Right lobe of liver (tissue), 6 donors: Measurements from ENCODE around the gene ZDHHC1. TPM values are rescaled to one million over a fixed set of nuclear protein-coding genes. Genes with fewer than 3 reads are reported as not detected.

Experiments used
- ATAC-seq, 4 donors: fragments of 200-7000 bp; cut with Tn5 transposase; one replicate each; pipeline ENCODE4 v1.9.1; 2020; ENCODE audit warnings: mild to moderate bottlenecking in 4 of 4, moderate library complexity in 4 of 4
- DNase-seq, 3 donors: peaks; one replicate each; pipeline ENCODE4 v3.0.0-alpha.2; 2020
- H3K27ac ChIP-seq, 3 donors: fragments of 200-600 bp; one replicate each; pipeline ENCODE4 v1.8.0; 2022
- H3K27me3 ChIP-seq, 2 donors: fragments of 200-600 bp; one replicate each; pipeline ENCODE4 v1.8.0; 2022
- H3K36me3 ChIP-seq, 4 donors: fragments of 200-600 bp; sonication (generic) in 1 of 4; one replicate each; pipeline versions ENCODE4 v1.5.1 to v1.8.0; 2017 to 2022; ENCODE audit warnings: control low read depth in 1 of 4
- H3K4me1 ChIP-seq, 4 donors: fragments of 200-600 bp; sonication (generic) in 1 of 4; one replicate each; pipeline versions ENCODE4 v1.5.1 to v1.8.0; 2017 to 2022; ENCODE audit warnings: control low read depth in 1 of 4
- H3K4me3 ChIP-seq, 3 donors: fragments of 200-600 bp; one replicate each; pipeline ENCODE4 v1.8.0; 2022
- H3K9me3 ChIP-seq, 4 donors: fragments of 200-600 bp; sonication (generic) in 1 of 4; one replicate each; pipeline versions ENCODE4 v1.5.1 to v1.8.0; 2017 to 2022; ENCODE audit warnings: control low read depth in 1 of 4
- POLR2A ChIP-seq: fragments of 450-650 bp; IDR thresholded peaks from one replicate; pipeline ENCODE4 v1.6.1; 2017; ENCODE audit warnings: antibody characterized with exemption, mild to moderate bottlenecking
- WGBS: methylation state at CpG from one replicate; pipeline ENCODE4 v1.1.6; 2018; ENCODE audit warnings: low coverage, low lambda C conversion rate; ENCODE audit not compliant: insufficient coverage; ENCODE audit errors: missing lambda C conversion rate; 5-methylcytosine and 5-hydroxymethylcytosine counted together
- intact Hi-C, 2 donors: fragments of 100-400 bp; cut with DNase I; formaldehyde crosslinking; loops; one replicate each; pipeline versions ENCODE4 v1.11.2 to v1.14.1; 2022
- total RNA-seq, 6 experiments: library from RNA; depleted of rRNA in 2 of 6; stranded (reverse); fragments of >200 nt in 2 of 6; fragmentation: NEBNext Ultra II Directional in 3 of 6; extraction: Animal tissue kit (Norgen Biotek cat#: 25700) in 3 of 6; gene quantifications; one replicate each; pipeline versions ENCODE4 v1.1.0 to v1.2.4, GENCODE V29; 2016 to 2023
- TF ChIP-seq, protein P1 (sequence below), 4 donors: fragments of 200-600 bp in 3 of 4; fragments of 450-650 bp in 1 of 4; IDR thresholded peaks; one replicate each; pipeline versions ENCODE4 v1.5.1 to v1.8.0; 2016 to 2022; ENCODE audit warnings: antibody characterized with exemption in 4 of 4, mild to moderate bottlenecking in 2 of 4
- donor health status: DM: no; HTN: yes; CAD: no.
- donor health status: DM: no; HTN: no; CAD: no.
- donor health status: DM: no; HTN: no; CAD: no.
- donor health status: DM: no; HTN: yes; CAD: no.
- donor health status: DM: no; HTN: yes; CAD: no.

ZDHHC1 gene
- total RNA-seq, 6 experiments from 2014 or later: 1.2 to 4.0 (median 1.8) TPM

DNA sequence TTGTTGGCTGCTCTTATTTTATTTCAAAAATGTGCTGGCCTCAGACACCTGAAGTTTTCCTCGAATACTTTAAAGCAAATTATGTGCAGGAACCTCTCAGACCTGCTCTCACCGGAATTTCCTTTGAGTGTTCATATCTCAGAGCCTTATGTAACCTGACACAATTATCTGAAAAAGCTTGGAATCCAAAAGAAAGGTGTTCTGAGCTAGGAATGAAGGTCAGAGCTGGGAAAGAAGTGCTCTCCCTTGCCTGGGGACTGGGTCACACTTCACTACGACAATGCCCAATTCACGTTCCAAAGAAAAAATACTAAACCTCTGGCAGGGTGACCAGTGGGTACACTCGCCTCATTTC lies 8.0 kb upstream of the ZDHHC1 start:
- no peaks in the 10 kb centered on the region for H3K9me3 ChIP-seq
- no peak for DNase-seq
- intact Hi-C loops: loop anchor here in 1 of 2 donors (10.0 kb wide), 1 partner anchor 61 kb away; the partner anchor contains the start of genes AGRP and ATP6V0D1
- no peak overlapping the region for H3K27ac ChIP-seq
- ATAC-seq: no peak
- no peaks in the 10 kb centered on the region for H3K36me3 ChIP-seq
- 25% methylated on average over 4 of the region's 5 CpGs for WGBS
- H3K4me1 ChIP-seq: peaks cover 0 to 10% (median 1%) of the 10 kb centered on the region in 4 donors
- no peak for TF ChIP-seq POLR2A
- TF ChIP-seq, protein P1, sequence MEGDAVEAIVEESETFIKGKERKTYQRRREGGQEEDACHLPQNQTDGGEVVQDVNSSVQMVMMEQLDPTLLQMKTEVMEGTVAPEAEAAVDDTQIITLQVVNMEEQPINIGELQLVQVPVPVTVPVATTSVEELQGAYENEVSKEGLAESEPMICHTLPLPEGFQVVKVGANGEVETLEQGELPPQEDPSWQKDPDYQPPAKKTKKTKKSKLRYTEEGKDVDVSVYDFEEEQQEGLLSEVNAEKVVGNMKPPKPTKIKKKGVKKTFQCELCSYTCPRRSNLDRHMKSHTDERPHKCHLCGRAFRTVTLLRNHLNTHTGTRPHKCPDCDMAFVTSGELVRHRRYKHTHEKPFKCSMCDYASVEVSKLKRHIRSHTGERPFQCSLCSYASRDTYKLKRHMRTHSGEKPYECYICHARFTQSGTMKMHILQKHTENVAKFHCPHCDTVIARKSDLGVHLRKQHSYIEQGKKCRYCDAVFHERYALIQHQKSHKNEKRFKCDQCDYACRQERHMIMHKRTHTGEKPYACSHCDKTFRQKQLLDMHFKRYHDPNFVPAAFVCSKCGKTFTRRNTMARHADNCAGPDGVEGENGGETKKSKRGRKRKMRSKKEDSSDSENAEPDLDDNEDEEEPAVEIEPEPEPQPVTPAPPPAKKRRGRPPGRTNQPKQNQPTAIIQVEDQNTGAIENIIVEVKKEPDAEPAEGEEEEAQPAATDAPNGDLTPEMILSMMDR (IDR thresholded peaks at IDR 0.05): no peak
- no peak overlapping the region for H3K4me3 ChIP-seq
- H3K27me3 ChIP-seq: no peaks in the 10 kb centered on the region

DNA sequence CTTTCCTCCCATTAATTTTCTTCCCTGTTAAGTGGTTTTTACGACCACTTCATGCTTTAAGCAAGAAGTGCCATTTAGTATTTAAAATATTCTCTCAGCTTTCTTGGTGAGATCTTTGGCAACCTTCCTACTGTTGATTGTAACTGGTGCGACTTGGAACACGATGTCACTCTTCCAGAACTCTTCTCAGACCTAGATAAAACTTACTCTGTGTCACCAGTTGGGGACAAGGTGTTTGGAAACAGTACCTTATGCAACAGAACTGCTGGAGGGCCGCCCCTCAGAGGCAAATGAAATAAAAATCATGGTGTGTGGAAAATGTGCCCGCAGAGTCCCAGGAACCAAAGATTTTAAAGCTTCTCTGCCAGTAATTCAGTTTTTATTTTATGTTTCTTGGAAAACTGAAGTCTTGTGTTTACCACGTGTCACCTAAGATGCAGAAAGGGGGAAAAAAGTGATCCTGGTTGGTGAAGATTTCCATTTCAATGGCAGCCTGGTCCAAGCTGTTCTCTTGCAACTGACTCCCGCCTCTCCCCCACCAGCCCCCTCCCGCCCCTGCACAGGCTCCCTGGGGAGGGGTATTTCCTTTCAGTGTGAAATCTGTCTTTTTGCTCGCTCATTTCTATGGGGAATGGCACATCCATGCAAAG lies 7.5 kb upstream of the ZDHHC1 start:
- 30% methylated on average over 9 of the region's 9 CpGs for WGBS
- no peak overlapping the region for H3K27ac ChIP-seq

DNA sequence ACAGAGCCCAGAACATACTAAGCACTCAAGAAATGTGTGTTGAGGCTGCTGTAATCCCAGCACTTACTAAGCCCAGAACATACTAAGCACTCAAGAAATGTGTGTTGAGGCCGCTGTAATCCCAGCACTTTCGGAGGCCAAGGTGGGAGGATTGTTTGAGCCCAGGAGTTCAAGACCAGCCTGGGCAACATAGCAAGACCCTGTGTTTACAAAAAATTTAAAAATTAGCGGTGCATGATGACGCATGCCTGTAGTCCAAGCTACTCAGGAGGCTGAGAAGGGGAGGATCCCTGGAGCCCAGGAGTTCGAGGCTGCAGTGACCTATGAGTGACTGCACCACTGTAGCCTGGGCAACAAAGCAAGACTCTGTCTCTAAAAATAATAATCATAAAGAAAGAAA lies 6.7 kb upstream of the ZDHHC1 start:
- no peak for TF ChIP-seq POLR2A
- TF ChIP-seq, protein P1 (IDR thresholded peaks at IDR 0.05): no peak
- Histone ChIP-seq H3K4me3 (no peak overlapping the region), H3K36me3 (no peaks in the 10 kb centered on the region), H3K27me3 (no peaks in the 10 kb centered on the region), H3K4me1 (no peaks in the 10 kb centered on the region), H3K9me3 (no peaks in the 10 kb centered on the region), H3K27ac (no peak overlapping the region)
- ATAC-seq (no peak), DNase-seq (no peak)
- 70% methylated on average over 5 of the region's 5 CpGs for WGBS
- intact Hi-C loops: loop anchor here in 1 of 2 donors (10.0 kb wide), 1 partner anchor 62 kb away; the partner anchor contains the start of genes AGRP and ATP6V0D1

More for the DNA sequence above, 7.5 kb upstream of the ZDHHC1 start:
- no peaks in the 10 kb centered on the region for H3K27me3 ChIP-seq
- no peaks in the 10 kb centered on the region for H3K9me3 ChIP-seq
- H3K4me3 ChIP-seq: no peak overlapping the region
- TF ChIP-seq, protein P1 (IDR thresholded peaks at IDR 0.05): no peak
- TF ChIP-seq POLR2A: no peak
- no peak for ATAC-seq
- DNase-seq: no peak
- peaks cover 0 to 6% (median 0%) of the 10 kb centered on the region in 4 donors for H3K4me1 ChIP-seq
- intact Hi-C loops: loop anchor here in 1 of 2 donors (10.0 kb wide), 1 partner anchor 61 kb away; the partner anchor contains the start of genes AGRP and ATP6V0D1
- H3K36me3 ChIP-seq: no peaks in the 10 kb centered on the region

DNA sequence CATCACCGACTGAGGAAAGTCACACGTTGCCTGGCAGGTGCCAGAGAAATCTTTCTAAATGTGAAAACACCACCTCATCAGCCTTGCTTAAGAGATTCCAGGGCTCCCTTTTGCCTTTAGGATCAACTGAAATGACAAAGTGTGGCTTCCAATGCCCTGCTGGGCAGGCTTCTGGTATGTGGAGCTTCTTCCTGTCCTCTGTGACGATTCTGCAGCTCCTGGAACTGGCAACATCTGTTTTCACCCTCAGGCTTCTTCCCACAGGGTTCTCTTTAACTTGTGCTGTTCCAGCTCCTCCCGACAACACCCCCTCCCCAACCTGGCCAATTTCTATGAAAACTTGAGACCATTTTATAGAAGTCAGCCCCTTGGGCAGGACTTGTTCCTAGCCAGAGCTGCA lies 4.8 kb upstream of the ZDHHC1 start:
- DNase-seq: no peak
- no peak for ATAC-seq
- no peak overlapping the region for H3K4me3 ChIP-seq
- no peaks in the 10 kb centered on the region for H3K27me3 ChIP-seq
- no peaks in the 10 kb centered on the region for H3K9me3 ChIP-seq
- H3K4me1 ChIP-seq: peaks cover 0 to 8% (median 3%) of the 10 kb centered on the region in 4 donors
- WGBS: 80% methylated on average over 4 of the region's 4 CpGs
- no peak overlapping the region for H3K27ac ChIP-seq
- intact Hi-C loops: loop anchor here in 1 of 2 donors (10.0 kb wide), 1 partner anchor 64 kb away; the partner anchor contains the start of genes AGRP and ATP6V0D1
- no peaks in the 10 kb centered on the region for H3K36me3 ChIP-seq
- TF ChIP-seq, protein P1 (IDR thresholded peaks at IDR 0.05): no peak
